Left ventricle myocardium inferior (tissue), 1 donor: ENCODE data around the gene HOXB13. TPM values are rescaled to one million over a fixed set of nuclear protein-coding genes. Genes with fewer than 3 reads are reported as not detected.

ENCODE experiments used
- DNase-seq: peaks from one replicate; pipeline ENCODE4 v3.0.0-alpha.2; 2020
- H3K27ac ChIP-seq: fragments of 200-600 bp; replicated peaks from 2 replicates; pipeline ENCODE4 v1.8.0; 2021
- H3K27me3 ChIP-seq: fragments of 200-600 bp; 2 replicates; pipeline ENCODE4 v1.8.0; 2021; ENCODE audit warnings: low read depth
- H3K36me3 ChIP-seq: fragments of 200-600 bp; 2 replicates; pipeline ENCODE4 v1.8.0; 2021
- H3K4me1 ChIP-seq: fragments of 200-600 bp; 2 replicates; pipeline ENCODE4 v1.8.0; 2021
- H3K4me3 ChIP-seq: fragments of 200-600 bp; 2 replicates; pipeline ENCODE4 v1.8.0; 2021; ENCODE audit warnings: mild to moderate bottlenecking, moderate library complexity
- H3K9me3 ChIP-seq: fragments of 200-600 bp; replicated peaks from 2 replicates; pipeline ENCODE4 v1.8.0; 2021
- intact Hi-C: fragments of 100-400 bp; cut with micrococcal nuclease; formaldehyde crosslinking; loops from one replicate; pipeline ENCODE4 v1.11.0; 2022
- total RNA-seq: library from RNA; stranded (reverse); fragmentation: NEBNext Ultra II Directional; extraction: Animal tissue kit (Norgen Biotek cat#: 25700); gene quantifications from one replicate; pipeline ENCODE4 v1.2.1, GENCODE V29; 2021
- TF ChIP-seq, protein P1 (sequence below): fragments of 200-600 bp; IDR thresholded peaks from 2 replicates; pipeline ENCODE4 v1.8.0; 2021; ENCODE audit warnings: antibody characterized with exemption, mild to moderate bottlenecking, borderline replicate concordance
- donor health status: DM: no; HTN: yes; CAD: no; lungs with severe emphysema.

Gene HOXB13
- total RNA-seq, 1 donor from 2014 or later, result not detected

DNA sequence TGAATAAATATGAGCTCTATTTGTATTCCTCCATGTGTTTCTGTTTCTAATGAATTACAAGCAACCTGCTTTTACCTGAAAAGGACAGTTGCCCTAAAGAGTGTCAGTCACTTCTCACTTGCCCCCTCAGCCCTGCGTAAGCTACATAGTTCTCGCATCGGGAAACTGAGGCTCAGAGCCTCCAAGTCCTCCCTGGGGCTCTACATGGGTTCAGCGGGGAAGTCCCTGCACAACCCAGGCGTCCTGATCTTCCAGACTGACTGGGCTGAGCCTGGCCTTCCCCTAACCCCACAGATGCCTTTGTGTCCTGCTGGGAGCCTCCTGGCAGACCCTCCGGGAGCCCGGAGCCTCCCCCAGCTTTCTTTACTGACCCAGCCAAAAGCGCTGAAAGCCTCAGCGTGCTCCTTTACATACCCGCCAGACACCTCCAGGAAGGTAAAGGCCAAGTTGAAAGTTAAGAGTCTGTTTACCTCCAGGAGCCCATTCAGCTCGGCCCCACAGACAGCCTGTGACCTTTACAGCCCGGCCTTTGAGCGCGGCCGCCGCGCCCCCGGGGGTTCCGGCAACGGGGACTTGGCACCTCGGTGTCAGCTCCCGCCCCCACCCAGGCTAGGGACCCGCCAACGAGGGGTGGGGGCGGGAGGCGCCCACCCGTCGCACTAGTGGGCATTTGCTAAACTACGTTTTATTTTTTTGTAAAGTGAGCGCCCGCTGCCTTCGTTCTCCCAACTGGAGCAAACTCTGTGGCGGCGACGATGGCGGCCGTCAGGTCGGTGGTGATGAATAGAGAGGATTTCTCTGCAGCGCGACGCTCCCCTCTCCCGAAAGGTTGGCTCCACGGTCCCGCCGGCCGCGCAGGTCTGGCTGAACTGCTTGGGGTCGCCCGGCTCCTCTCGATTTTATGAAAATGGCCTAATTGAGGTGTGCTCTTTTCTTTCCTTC lies 4.4 kb upstream of the HOXB13 start:
- Histone ChIP-seq H3K9me3 (no peaks in the 10 kb centered on the region), H3K27ac (no peak overlapping the region), H3K4me3 (no peak overlapping the region), H3K27me3 (peaks cover 100% of the 10 kb centered on the region), H3K4me1 (peaks cover 27% of the 10 kb centered on the region), H3K36me3 (no peaks in the 10 kb centered on the region)
- DNase-seq, result no peak
- intact Hi-C loops, result no loop called here
- TF ChIP-seq, protein P1, sequence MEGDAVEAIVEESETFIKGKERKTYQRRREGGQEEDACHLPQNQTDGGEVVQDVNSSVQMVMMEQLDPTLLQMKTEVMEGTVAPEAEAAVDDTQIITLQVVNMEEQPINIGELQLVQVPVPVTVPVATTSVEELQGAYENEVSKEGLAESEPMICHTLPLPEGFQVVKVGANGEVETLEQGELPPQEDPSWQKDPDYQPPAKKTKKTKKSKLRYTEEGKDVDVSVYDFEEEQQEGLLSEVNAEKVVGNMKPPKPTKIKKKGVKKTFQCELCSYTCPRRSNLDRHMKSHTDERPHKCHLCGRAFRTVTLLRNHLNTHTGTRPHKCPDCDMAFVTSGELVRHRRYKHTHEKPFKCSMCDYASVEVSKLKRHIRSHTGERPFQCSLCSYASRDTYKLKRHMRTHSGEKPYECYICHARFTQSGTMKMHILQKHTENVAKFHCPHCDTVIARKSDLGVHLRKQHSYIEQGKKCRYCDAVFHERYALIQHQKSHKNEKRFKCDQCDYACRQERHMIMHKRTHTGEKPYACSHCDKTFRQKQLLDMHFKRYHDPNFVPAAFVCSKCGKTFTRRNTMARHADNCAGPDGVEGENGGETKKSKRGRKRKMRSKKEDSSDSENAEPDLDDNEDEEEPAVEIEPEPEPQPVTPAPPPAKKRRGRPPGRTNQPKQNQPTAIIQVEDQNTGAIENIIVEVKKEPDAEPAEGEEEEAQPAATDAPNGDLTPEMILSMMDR, result no peak

DNA sequence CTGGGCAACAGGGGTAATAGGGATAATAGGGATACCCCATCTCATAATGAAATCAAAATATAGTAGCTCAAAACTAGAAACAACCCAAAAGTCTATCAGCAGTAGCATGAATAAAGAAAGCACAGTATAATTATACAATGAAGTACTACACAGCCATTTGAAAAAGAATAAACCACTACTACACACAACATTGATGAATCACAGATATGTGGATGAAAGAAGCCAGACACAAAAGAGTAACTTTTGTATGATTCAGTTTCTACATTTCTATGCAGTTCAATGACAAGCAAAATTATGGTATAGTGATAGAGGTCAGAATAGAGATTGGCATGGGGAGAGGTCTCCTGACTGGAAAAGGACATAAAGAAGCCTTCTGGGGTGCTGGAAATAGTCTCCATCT lies 2.8 kb upstream of the HOXB13 start:
- H3K36me3 ChIP-seq, result no peaks in the 10 kb centered on the region
- H3K4me3 ChIP-seq, result no peak overlapping the region
- no peak for DNase-seq
- intact Hi-C loops, result no loop called here
- TF ChIP-seq, protein P1, result no peak
- peaks cover 27% of the 10 kb centered on the region for H3K4me1 ChIP-seq
- no peak overlapping the region for H3K27ac ChIP-seq
- H3K27me3 ChIP-seq, result peaks cover 100% of the 10 kb centered on the region
- no peaks in the 10 kb centered on the region for H3K9me3 ChIP-seq

DNA sequence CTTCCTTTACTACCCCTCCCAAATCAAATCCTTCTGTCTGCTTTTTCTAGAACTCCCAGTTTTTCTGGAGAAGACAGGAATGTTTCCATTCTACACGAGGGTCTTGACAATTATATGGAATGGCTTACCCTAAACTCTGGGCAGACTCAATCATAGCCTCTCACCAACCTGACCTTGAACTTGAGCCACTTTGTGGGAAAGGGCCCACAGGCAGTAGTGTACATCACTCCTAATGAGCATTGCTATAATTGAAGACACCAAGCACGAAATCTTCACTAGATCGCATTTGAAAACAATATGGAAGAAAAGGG lies 1.6 kb upstream of the HOXB13 start:
- H3K36me3 ChIP-seq, result no peaks in the 10 kb centered on the region
- peaks cover 32% of the 10 kb centered on the region for H3K4me1 ChIP-seq
- intact Hi-C loops, result no loop called here
- TF ChIP-seq, protein P1, result no peak
- no peaks in the 10 kb centered on the region for H3K9me3 ChIP-seq
- DNase-seq, result no peak
- H3K27ac ChIP-seq, result no peak overlapping the region
- H3K27me3 ChIP-seq, result peaks cover 100% of the 10 kb centered on the region
- no peak overlapping the region for H3K4me3 ChIP-seq

DNA sequence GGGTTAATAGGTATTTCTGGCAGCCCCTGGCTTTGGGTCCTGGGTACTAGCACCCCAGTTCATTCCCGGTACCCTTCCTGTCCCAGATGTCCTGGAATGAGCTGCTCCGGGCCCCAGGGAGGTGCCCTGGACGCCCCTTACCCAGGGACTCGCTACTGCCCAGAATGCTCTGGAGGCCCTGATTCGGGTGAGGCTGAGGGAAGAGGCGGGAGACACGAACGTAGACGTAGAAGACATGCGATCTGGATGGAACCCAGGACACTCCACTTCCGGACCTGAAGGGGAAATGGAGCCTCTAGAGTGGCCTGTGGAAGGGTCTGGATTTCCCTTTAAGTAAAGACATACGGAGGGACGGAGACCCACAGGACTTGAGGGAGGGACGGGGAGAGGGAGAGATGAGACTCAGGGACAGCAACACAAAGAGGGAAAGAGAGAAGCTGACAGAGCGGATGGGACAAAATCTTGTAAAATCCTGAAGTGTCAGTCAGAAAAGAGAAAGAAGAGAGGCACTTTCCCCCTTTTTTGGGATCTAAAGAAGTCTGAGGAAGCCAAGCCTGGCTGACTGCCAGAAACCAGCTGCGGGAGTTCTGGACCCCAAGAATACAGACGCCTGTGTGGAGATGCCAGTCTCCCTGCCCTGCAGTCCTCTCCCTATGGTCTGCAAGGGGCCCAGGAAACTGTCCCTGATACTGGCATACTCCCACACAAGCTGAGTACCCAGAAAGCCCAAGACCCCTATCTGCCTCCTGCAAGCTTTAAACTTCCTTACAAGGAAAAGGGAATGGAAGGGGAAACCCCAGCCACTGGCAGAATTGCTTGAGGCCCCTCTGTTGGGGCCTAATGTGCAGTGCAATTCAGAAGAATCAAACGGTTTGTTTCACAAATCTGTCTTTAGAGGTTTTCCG lies 1.0 kb upstream of the HOXB13 start:
- Histone ChIP-seq H3K4me1 (peaks cover 38% of the 10 kb centered on the region), H3K27me3 (peaks cover 100% of the 10 kb centered on the region), H3K36me3 (no peaks in the 10 kb centered on the region), H3K9me3 (no peaks in the 10 kb centered on the region), H3K4me3 (peak overlapping the region; percentile 46), H3K27ac (no peak overlapping the region)
- intact Hi-C loops, result no loop called here
- DNase-seq, result no peak
- TF ChIP-seq, protein P1, result no peak

DNA sequence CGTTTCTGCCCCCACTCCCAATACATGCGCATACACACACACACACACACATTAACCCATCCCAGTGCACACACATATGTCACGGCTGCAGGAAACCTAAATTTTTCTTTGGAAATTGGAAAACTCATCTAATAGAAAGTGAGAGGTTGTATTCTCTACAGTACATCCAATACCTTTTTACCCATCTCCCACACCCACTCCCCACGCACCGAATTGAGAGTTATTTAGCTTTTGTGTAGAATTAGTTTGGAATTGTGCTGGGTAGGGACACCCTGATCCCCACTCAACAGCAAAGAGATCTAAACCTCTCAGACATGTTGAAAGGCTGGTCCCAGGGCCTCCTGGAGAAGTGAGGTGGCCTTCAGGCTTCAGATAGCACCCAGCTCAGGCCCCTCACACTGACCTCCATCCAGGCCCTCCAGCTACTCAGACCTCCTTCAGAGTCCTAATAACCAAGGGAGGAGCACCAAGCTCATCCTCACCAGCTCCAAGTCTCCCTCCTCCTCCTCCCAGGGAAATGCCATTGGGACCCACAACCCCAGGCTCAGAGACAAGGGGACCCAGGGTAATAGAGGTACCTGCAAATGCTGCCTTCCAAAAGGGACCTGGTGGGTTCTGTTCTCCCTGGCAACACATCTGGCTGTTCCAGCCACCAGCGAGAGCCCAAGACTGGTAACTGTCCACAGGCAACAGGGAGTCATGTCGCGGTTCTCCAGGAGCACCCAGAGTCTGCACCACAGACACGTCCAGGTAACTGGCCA lies 955 bp downstream of the HOXB13 start:
- peaks cover 100% of the 10 kb centered on the region for H3K27me3 ChIP-seq
- no peak overlapping the region for H3K4me3 ChIP-seq
- intact Hi-C loops, result no loop called here

More for the DNA sequence above, 955 bp downstream of the HOXB13 start:
- H3K4me1 ChIP-seq, result peaks cover 42% of the 10 kb centered on the region
- TF ChIP-seq, protein P1, result no peak
- H3K36me3 ChIP-seq, result no peaks in the 10 kb centered on the region
- DNase-seq, result no peak
- no peaks in the 10 kb centered on the region for H3K9me3 ChIP-seq
- no peak overlapping the region for H3K27ac ChIP-seq
